Cardiac septum (tissue), 1 donor: Measurements from ENCODE around the gene FBXO31. TPM values are rescaled to one million over a fixed set of nuclear protein-coding genes. Genes with fewer than 3 reads are reported as not detected.

Experiments
- DNase-seq: peaks from one replicate; pipeline ENCODE4 v3.0.0-alpha.2; 2020; ENCODE audit warnings: low spot score
- intact Hi-C: fragments of 100-400 bp; cut with DNase I; formaldehyde crosslinking; loops from one replicate; pipeline ENCODE4 v1.14.0; 2022
- total RNA-seq: library from RNA; stranded (reverse); fragmentation: NEBNext Ultra II Directional; extraction: Animal tissue kit (Norgen Biotek cat#: 25700); gene quantifications from one replicate; pipeline ENCODE4 v1.2.1, GENCODE V29; 2021
- donor health status: DM: no; HTN: no; CAD: no.

FBXO31 gene
- total RNA-seq, 1 donor from 2014 or later: 73.9 TPM

DNA sequence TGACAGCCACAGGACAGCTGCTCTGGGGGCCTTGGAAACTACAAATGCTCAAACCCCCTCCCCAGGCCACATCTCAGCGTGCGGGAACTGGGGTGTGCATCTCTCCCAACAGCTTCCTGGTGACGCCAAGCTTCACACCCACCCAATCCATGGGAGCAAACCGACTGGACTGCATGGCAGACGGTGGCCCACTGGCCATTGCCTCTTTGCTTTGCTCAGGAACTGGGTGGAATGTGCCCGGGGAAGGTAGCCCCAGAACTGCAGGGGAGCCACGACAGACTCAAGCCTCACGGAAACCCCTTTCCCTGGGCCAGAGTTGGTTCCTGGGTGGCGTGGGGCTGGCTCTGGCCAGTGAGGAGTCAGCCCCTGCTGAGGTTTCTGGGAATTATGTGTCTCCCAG, 61.2 kb downstream of the FBXO31 start:
- intact Hi-C loops: loop anchor here (10.0 kb wide), 1 partner anchor 252 kb away; no protein-coding TSS in a partner anchor
- DNase-seq: no peak

DNA sequence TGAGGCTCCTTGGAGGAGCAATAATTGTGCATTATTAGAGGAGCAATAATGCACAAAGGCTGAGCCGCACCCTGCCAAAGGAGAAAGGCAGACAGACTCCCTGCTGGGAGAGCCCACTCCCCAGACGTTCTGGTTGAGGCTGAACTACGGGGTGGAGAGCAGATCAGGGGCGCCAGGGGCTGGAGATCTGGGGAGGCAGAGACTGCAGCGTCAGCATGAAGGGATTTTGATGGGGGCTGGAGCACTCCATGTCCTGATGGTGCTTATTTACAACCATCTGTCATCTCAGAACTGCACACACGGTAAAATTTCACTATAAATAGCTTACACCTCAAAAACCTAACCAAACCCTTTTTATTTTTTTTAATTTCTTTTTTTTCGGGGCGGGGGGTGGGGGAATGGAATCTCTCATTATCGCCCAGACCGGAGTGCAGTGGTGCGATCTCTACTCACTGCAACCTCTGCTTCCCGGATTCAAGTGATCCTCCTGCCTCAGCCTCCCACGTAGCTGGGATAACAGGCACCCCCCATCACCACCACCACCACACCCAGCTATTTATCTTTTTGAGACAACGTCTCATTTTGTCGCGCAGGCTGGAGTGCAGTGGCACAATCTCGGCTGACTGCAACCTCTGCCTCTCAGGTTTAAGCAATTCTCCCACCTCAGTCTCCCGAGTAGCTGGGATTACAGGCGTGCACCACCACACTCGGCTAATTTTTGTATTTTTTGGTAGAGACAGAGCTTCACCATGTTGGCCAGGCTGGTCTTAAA, 62.1 kb downstream of the FBXO31 start:
- intact Hi-C loops: loop anchor here (10.0 kb wide), 1 partner anchor 253 kb away; no protein-coding TSS in a partner anchor
- no peak for DNase-seq

DNA sequence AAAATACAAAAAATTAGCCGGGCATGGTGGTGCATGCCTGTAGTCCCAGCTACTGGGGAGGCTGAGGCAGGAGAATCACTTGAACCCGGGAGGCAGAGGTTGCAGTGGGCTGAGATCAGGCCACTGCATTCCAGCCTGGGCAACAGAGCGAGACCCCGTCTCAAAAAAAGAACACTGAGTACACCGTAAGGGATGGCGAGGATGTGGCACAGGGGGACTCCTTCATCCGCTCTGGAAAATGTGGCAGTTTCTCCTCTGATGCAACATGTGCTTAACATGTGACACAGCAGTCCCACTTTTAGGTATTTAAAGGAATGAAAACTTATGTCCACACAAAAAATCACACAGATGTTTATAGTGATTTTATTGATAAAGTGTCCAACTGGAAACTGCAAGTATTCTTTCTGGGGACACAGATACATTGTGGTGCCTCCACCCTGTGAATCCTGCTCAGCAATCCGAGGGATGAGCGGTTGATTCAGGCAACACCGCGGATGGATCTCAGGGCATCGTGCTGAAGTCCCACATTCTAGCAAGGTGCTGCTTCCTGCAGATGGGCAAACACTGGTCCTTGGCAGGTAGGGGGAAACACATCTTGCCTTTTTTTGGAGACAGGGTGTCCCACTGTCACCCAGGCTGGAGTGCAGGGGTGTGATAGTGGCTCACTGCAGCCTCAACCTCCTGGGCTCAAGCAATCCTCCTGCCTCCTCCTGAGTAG, 62.9 kb downstream of the FBXO31 start:
- no peak for DNase-seq
- intact Hi-C loops: loop anchor here (10.0 kb wide), 1 partner anchor 254 kb away; no protein-coding TSS in a partner anchor

GRCh38 chr16:87319997-87320491, 63.5 kb downstream of the FBXO31 start:
- intact Hi-C loops: loop anchor here (10.0 kb wide), 2 partner anchors 255 to 315 kb away; no protein-coding TSS in a partner anchor
- no peak for DNase-seq

DNA sequence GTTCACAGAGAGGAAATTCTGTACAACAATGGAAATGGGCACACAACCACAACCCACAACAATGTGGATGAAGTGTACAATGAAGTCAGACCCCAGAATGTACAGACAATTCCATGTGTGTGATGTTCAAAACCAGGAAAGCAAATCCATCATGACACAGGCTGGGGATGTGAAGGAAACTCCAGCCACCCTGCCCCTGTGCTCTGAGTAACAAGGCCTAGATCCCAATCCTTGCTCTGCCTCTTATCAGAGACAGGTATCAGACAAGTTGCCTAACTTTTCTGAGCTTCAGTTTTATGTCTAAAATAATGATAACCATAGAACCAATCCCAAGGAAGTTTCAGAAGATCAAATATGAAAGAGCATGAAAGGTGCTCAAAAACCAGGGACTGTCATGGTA, 64.6 kb downstream of the FBXO31 start:
- intact Hi-C loops: loop anchor here (10.0 kb wide), 1 partner anchor 316 kb away; no protein-coding TSS in a partner anchor
- no peak for DNase-seq

DNA sequence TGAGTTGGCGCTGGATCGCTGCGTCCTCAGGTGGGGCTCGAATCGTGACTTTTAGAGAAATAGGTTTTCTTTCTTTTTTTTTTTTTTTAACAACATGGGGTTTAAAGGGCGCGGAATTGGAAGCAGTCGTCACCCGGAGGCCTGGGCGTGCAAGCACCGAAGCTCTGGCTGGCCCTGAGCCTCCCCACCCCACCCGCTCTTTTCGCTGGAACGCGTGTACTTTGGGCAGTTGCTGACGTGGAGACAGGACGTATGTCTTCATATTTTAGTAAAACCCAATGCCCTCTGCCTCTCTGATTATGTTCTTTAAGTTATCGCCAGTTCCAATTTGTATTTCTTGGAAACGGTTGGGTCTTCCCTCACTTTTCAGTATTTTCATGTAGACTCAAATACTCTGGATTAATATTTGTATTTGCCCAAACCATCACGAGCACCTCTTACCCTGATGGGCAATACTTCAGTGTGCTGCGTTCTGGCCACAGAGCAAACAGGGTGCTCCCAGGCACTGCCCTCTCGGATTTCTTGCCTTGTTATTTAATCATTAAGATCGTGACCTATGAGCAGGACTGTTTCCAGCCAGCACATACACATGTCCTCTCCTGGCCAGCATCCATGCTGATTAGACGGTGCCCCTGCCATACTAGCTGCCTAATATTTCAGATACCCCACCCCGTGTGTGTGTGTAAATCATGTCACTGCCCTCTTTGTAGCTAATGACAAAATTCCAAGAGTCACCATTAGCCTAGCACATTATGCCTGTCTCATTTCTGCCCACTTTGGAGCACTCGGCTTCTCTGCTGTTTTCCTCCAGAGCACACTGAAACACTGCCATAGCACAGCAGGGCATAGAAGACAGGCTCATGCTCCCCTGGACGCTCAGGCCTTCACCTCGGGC, 65.6 kb downstream of the FBXO31 start:
- DNase-seq: no peak
- intact Hi-C loops: loop anchor here (2.0 to 10.0 kb wide), 3 partner anchors 67 to 317 kb away; partner anchors contain the start of gene MAP1LC3B

- intact Hi-C loops: loop anchor here (2.0 to 10.0 kb wide), 3 partner anchors 68 to 318 kb away; partner anchors contain the start of gene MAP1LC3B
- peak; percentile 98 for DNase-seq
Observed at GRCh38 chr16:87316923-87317749, 66.4 kb downstream of the FBXO31 start, which contains the start of gene C16orf95. Gene C16orf95 (minus strand): TSS chr16:87317392. CDS start chr16:87317242, 150 bp downstream.

DNA sequence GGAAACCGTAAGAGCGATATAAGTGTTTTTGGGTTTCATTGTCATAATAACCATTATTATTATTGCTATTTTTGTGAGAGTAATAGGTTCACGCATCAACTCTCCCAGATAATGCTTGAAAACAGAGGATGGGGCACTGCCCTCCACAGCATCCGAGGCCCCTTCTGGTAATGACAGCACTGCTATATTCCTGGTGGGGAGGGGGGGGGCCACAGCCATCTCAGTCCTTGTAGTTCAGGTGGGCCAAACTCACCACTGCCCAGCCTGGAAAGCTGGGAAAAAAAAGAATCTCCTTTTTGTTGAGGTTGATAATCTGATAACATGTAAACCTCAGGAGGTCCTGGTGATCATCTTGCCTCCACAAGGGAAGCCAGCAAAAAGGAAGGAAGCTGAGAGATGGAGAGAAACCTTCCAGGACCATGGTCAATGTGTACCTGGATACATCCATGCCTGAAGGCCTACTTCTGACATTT, 67.1 kb downstream of the FBXO31 start:
- intact Hi-C loops: loop anchor here (2.0 to 10.0 kb wide), 3 partner anchors 68 to 318 kb away; partner anchors contain the start of gene MAP1LC3B
- DNase-seq: no peak

DNA sequence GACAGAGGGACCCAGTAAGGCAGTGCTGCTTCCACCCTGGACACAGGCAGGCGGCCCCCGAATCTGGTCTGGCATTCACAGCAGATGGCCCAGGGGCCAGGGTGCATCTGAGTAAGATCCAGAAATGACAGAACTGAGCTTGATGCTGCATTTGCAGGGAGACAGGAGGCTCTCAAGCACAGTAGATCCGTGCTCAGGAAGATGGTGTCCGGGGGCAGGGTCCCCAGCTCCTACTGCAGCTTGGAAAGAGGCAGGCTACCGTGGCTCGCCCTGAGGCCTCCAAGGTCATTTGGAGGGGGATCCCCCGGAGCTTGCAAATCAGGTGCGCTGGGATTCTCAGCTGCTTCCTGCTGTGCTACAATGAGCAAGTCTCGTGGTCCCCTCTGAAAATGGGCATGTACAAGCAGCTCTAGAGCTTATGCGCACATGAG, 68.6 kb downstream of the FBXO31 start:
- no peak for DNase-seq
- intact Hi-C loops: loop anchor here (10.0 kb wide), 1 partner anchor 320 kb away; no protein-coding TSS in a partner anchor

- DNase-seq: no peak
- intact Hi-C loops: loop anchor here (10.0 kb wide), 1 partner anchor 323 kb away; no protein-coding TSS in a partner anchor
Observed at GRCh38 chr16:87312008-87312407, 71.6 kb downstream of the FBXO31 start.

DNA sequence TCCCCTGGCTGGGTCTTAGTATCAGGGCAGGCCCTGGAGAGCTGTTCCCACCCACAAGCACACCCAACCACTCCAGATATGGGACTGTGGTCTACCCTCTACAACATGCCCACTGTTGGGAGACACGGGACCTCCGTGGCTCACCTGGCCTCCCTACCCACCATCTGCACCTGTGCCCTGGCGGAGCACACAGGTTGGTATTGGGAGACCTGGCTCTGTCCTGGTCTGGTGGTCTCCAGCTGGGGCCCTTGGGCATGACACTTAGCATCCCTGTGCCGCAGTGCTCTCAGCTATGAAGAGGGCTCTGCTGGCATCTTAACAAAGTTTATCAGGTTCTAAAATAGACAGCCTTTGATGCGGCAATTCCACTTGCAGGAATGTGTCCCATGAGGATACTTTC, 72.2 kb downstream of the FBXO31 start:
- intact Hi-C loops: loop anchor here (10.0 kb wide), 1 partner anchor 323 kb away; no protein-coding TSS in a partner anchor
- DNase-seq: peak; percentile 35

- DNase-seq: peak; percentile 70
- intact Hi-C loops: loop anchor here (10.0 kb wide), 1 partner anchor 324 kb away; no protein-coding TSS in a partner anchor
Observed at GRCh38 chr16:87310610-87311009, 73.0 kb downstream of the FBXO31 start.

- DNase-seq: peak; percentile 66
- intact Hi-C loops: loop anchor here (10.0 kb wide), 1 partner anchor 325 kb away; no protein-coding TSS in a partner anchor
Observed at GRCh38 chr16:87309620-87310525, 73.7 kb downstream of the FBXO31 start.

DNA sequence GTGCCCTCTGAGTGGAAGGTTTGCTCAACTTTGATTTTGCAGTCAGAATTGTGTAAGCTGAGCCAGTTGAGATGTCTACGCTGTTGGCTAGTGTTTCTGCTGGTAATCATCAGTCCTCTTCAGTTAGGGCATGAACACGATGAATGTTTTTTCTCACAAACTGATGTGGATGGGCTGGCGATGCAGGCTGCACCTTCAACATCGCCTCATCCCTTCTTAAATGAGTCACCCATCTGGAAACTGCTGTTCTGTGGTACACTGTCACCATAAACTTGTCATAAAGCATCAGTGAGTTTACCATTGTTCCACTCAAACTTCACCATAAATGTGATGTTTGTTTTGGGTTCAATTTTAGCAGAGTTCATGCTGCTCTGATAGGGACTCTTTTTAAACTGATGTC, 74.8 kb downstream of the FBXO31 start:
- intact Hi-C loops: no loop called here
- DNase-seq: peak; percentile 27

- no peak for DNase-seq
- intact Hi-C loops: no loop called here
Observed at GRCh38 chr16:87306516-87306915, 77.1 kb downstream of the FBXO31 start.

- intact Hi-C loops: no loop called here
- DNase-seq: peak; percentile 69
Observed at GRCh38 chr16:87305505-87306391, 77.8 kb downstream of the FBXO31 start.
